Activated naive CD4-positive, alpha-beta T cell treated with anti-CD3 and anti-CD28 coated beads, Interleukin-2, amount 10 ng/mL, durations not matched to agents 7 days and 5 days (primary cell): ENCODE data around the gene FAM98B.
A peak's percentile ranks its signal among the peaks of the same experiment; 100 is the strongest.

ENCODE experiments used
- CTCF ChIA-PET: fragments of 350-600 bp; sonication (Branson Sonifier 250); formaldehyde crosslinking; loops from one replicate; lab custom pipeline; 2021; ENCODE audit warnings: antibody characterized with exemption; lab: Charles Lee
- DNase-seq: peaks from one replicate; pipeline ENCODE4 v3.0.0-alpha.2; 2020
- H3K27ac Mint-ChIP-seq: one replicate; pipeline ENCODE4 v1.8.0; 2021; ENCODE audit warnings: mild to moderate bottlenecking, moderate library complexity, mixed read lengths
- H3K27me3 Mint-ChIP-seq: one replicate; pipeline ENCODE4 v1.8.0; 2021; ENCODE audit warnings: mild to moderate bottlenecking, mixed read lengths
- H3K36me3 Mint-ChIP-seq: one replicate; pipeline ENCODE4 v1.8.0; 2021; ENCODE audit warnings: mixed read lengths
- H3K4me1 Mint-ChIP-seq: one replicate; pipeline ENCODE4 v1.8.0; 2021; ENCODE audit warnings: mixed read lengths
- H3K4me3 Mint-ChIP-seq: one replicate; pipeline ENCODE4 v1.8.0; 2021; ENCODE audit warnings: mild to moderate bottlenecking, moderate library complexity, mixed read lengths
- H3K9me3 Mint-ChIP-seq: one replicate; pipeline ENCODE4 v1.8.0; 2021; ENCODE audit warnings: mixed read lengths

Gene FAM98B

DNA sequence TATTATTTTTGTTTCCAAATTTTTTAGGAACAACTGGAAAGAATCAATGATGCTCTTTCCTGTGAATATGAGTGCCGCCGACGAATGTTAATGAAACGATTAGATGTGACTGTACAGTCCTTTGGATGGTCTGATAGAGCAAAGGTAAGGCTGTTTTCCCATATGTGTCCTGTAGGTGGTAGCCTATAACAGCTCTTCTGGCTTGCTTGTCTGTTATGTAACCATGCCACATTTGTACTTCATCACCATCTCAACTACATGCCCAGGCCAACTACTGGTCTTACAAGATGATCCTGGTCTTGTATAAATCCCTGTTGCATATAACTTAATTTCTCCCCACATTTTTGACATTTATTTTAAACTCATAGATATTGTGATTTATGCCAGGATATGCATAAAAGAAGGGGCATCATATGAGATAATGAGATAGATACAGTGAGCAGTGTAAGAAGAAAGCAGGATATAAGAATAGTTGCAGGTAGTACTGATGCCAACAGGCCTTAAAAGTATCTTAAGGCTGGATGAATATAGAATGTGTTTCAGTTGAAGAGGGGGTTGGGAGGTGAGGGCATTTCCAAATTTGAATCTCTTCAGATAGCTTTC lies 20.3 kb downstream of the FAM98B start:
- Mint-ChIP-seq H3K4me3 (no peak overlapping the region), H3K27me3 (no peaks in the 10 kb centered on the region), H3K4me1 (peaks cover 4% of the 10 kb centered on the region), H3K9me3 (no peaks in the 10 kb centered on the region), H3K27ac (peak overlapping the region; percentile 22), H3K36me3 (peaks cover 28% of the 10 kb centered on the region)
- peak; percentile 45 for DNase-seq
- CTCF ChIA-PET, result interaction anchor here (1.1 to 6.4 kb wide), 9 partner anchors 20 to 254 kb away, joined by 3 to 76 read pairs (median 6); partner anchors contain the start of gene FAM98B

DNA sequence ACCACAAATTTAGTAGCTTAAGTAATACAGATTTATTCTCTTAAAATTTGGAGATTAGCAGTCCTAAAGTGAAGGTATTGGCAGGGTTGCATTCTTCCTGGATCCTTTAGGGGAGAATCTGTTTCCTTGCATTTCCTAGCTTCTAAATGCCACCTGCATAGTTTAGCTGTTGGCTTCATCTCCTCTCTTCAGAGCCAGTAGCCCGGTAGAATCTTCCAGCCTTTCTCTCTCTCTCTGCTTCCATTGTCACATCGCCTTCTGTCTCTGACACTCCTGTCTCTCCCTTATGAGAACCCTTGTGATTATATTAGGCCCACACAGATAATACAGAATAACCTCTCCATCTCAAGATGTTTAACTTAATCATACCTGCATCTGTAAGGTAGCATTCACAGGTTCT lies 21.4 kb downstream of the FAM98B start:
- H3K4me1 Mint-ChIP-seq, result peaks cover 4% of the 10 kb centered on the region
- H3K4me3 Mint-ChIP-seq, result no peak overlapping the region
- no peaks in the 10 kb centered on the region for H3K9me3 Mint-ChIP-seq
- CTCF ChIA-PET, result interaction anchor here (1.0 to 6.4 kb wide), 11 partner anchors 21 to 697 kb away, joined by 3 to 76 read pairs (median 5); partner anchors contain the start of gene FAM98B
- no peak for DNase-seq
- H3K36me3 Mint-ChIP-seq, result peaks cover 30% of the 10 kb centered on the region
- no peaks in the 10 kb centered on the region for H3K27me3 Mint-ChIP-seq
- peak overlapping the region; percentile 4 for H3K27ac Mint-ChIP-seq

DNA sequence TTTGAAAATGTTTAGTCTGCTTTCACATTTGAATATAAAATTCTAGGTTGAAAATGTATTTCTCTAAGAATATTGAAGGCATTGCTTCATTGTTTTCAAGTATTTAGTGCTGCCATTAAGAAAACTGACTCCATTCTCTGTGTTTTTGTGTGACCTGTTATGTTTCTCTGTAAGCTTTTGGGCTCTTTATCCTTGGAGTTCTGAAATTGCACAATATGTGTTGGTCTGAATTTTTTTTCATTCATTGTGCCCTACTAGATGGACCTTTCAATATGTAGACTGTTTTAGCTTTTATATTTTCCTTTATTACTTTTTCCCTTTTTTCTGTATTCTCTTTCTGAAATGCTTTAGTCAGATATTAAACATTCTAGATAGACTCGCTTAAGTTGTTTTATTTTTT lies 22.2 kb downstream of the FAM98B start:
- CTCF ChIA-PET, result interaction anchor here (1.1 to 6.4 kb wide), 5 partner anchors 22 to 222 kb away, joined by 3 to 76 read pairs (median 4); partner anchors contain the start of gene FAM98B
- H3K4me1 Mint-ChIP-seq, result peaks cover 4% of the 10 kb centered on the region
- peak overlapping the region; percentile 57 for H3K27ac Mint-ChIP-seq
- H3K36me3 Mint-ChIP-seq, result peaks cover 30% of the 10 kb centered on the region
- DNase-seq, result no peak
- H3K27me3 Mint-ChIP-seq, result no peaks in the 10 kb centered on the region
- no peak overlapping the region for H3K4me3 Mint-ChIP-seq
- no peaks in the 10 kb centered on the region for H3K9me3 Mint-ChIP-seq

DNA sequence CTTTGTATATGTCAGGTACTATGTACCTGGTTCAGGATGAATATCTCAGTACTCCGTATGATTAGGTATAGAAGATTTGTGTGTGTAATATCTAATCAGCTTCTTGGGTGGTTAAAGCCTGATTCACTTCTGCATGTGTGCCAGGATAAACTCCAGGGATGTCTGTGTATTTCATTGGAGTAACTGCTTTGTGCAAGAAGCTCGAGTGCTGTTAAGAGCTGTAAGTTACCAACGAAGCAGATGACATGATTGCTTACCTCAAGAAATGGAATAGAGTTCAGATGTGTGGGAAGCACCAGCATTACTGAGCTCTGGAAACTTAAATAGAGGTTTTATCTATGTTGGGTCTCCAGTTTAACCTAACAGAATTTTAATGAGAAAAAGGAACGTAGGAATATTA lies 23.7 kb downstream of the FAM98B start:
- peaks cover 44% of the 10 kb centered on the region for H3K36me3 Mint-ChIP-seq
- CTCF ChIA-PET, result interaction anchor here (1.4 to 6.4 kb wide), 5 partner anchors 205 to 230 kb away, joined by 3 to 76 read pairs (median 4); no protein-coding TSS in a partner anchor
- H3K27ac Mint-ChIP-seq, result no peak overlapping the region

DNA sequence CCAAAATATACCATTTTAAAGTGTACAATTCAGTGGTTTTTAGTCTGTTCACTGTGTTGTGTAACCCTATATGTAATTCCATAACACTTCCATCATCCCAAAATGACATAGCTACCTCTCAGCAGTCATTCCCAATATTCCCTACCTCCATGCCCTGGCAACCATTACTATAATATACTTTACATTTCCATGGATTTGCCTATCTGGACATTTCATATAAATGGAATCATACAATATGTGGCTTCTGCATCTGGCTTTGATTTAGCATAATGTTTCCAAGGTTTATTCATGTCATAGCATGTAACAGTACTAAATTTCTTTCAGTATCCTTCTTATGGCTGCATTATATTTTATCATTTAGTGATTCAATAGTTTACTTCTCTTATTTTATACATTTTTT lies 25.3 kb downstream of the FAM98B start:
- Mint-ChIP-seq H3K36me3 (peaks cover 43% of the 10 kb centered on the region), H3K27ac (no peak overlapping the region)

More for the DNA sequence above, 23.7 kb downstream of the FAM98B start:
- no peak for DNase-seq
- Mint-ChIP-seq H3K27me3 (no peaks in the 10 kb centered on the region), H3K4me3 (no peak overlapping the region), H3K9me3 (no peaks in the 10 kb centered on the region), H3K4me1 (peaks cover 10% of the 10 kb centered on the region)

DNA sequence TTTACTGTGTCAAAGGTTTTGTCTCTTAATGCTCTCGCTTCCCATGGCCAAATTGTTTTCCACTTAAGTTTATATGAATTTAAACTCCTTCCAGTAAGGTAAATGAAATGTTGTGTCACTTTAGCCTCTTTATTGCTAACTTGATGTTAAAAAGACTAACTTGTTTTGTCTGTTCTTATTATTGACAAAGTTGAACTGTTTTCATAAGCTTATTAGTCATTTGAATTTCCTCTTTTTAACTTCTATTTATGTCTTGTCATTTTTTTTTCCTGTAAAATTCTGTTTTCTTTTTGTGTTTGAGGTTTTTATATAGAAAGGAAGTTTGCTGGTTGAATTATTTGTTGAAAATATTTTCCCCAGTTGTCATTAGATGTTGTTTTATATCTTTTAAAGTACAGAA lies 25.8 kb downstream of the FAM98B start:
- peaks cover 39% of the 10 kb centered on the region for H3K36me3 Mint-ChIP-seq
- H3K4me3 Mint-ChIP-seq, result no peak overlapping the region
- no peak overlapping the region for H3K27ac Mint-ChIP-seq
- no peaks in the 10 kb centered on the region for H3K27me3 Mint-ChIP-seq
- CTCF ChIA-PET, result interaction anchor here (0.6 to 6.4 kb wide), 2 partner anchors 17 to 211 kb away, joined by 4 to 66 read pairs; no protein-coding TSS in a partner anchor
- H3K4me1 Mint-ChIP-seq, result peaks cover 11% of the 10 kb centered on the region
- no peaks in the 10 kb centered on the region for H3K9me3 Mint-ChIP-seq
- DNase-seq, result no peak

More for the DNA sequence above, 25.3 kb downstream of the FAM98B start:
- Mint-ChIP-seq H3K27me3 (no peaks in the 10 kb centered on the region), H3K4me3 (no peak overlapping the region), H3K9me3 (no peaks in the 10 kb centered on the region), H3K4me1 (peaks cover 13% of the 10 kb centered on the region)
- CTCF ChIA-PET, result interaction anchor here (1.1 to 6.4 kb wide), 3 partner anchors 205 to 219 kb away, joined by 6 to 76 read pairs (median 66); no protein-coding TSS in a partner anchor
- no peak for DNase-seq

DNA sequence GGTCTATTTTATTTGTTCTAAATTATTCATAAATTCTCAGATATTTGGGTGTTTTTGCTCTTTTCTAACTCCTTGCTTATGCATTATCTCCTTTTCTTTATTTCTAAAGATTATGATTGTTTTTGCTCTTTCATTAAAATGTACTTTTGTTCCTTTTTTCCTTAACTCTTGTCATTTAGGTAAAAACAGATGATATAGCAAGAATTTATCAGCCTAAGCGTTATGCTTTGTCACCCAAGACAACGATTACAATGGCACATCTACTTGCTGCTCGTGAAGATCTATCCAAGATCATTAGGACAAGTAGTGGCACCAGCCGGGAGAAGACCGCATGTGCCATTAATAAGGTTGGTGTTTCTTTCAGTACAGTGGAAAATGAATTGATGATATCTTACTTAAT lies 27.2 kb downstream of the FAM98B start:
- CTCF ChIA-PET, result interaction anchor here (2.0 to 2.1 kb wide), 2 partner anchors 209 to 218 kb away, joined by 8 to 10 read pairs; no protein-coding TSS in a partner anchor
- peaks cover 38% of the 10 kb centered on the region for H3K36me3 Mint-ChIP-seq
- no peak overlapping the region for H3K4me3 Mint-ChIP-seq
- no peaks in the 10 kb centered on the region for H3K27me3 Mint-ChIP-seq
- H3K4me1 Mint-ChIP-seq, result peaks cover 15% of the 10 kb centered on the region
- no peak overlapping the region for H3K27ac Mint-ChIP-seq
- no peak for DNase-seq
- no peaks in the 10 kb centered on the region for H3K9me3 Mint-ChIP-seq

DNA sequence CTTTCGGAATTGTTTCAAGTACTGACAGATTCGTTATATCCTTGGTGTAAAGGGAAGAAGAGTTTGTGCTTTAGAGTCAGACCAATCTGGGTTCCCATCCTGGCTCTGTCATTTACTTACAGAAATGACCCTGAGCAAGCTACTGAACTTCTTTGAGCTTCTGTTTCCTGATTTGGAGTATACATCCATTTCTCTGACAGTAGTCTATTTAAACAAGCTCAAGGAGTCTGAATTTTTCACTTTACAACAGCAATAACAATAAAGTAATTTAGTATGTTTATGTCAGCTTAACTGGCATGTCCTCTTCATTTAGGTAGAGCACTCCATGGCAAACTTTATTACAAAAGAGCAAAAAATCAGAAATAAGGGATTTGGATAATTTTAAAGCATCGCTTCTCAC lies 27.8 kb downstream of the FAM98B start:
- Mint-ChIP-seq H3K4me3 (no peak overlapping the region), H3K27ac (peak overlapping the region; percentile 30), H3K4me1 (peaks cover 20% of the 10 kb centered on the region), H3K27me3 (no peaks in the 10 kb centered on the region), H3K9me3 (no peaks in the 10 kb centered on the region), H3K36me3 (peaks cover 34% of the 10 kb centered on the region)
- CTCF ChIA-PET, result interaction anchor here (1.2 to 2.1 kb wide), 3 partner anchors 208 to 217 kb away, joined by 4 to 10 read pairs (median 8); no protein-coding TSS in a partner anchor
- DNase-seq, result no peak

DNA sequence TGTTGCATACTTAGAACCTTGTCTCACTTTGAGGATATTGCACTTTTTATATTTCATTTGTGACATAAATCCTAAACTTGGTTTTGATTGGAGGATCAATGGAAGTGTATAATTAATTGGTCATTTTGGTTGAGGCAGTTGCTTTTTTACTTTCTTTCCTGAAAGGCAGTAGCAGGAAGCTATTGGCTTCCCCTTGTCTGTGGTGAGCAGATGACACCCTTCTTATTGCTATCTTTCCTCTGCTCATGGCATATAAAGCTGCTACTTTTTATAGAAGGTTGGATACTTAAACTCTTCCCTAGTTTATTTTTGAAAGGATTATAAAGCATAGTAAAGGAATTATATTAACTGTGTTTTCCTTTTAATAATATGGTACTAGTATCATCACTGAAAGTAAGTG lies 28.6 kb downstream of the FAM98B start:
- Mint-ChIP-seq H3K27ac (peak overlapping the region; percentile 3), H3K27me3 (no peaks in the 10 kb centered on the region), H3K9me3 (no peaks in the 10 kb centered on the region), H3K4me3 (no peak overlapping the region), H3K4me1 (peaks cover 28% of the 10 kb centered on the region), H3K36me3 (peaks cover 37% of the 10 kb centered on the region)
- CTCF ChIA-PET, result interaction anchor here (1.0 to 2.1 kb wide), 4 partner anchors 81 to 217 kb away, joined by 3 to 10 read pairs (median 6); no protein-coding TSS in a partner anchor
- no peak for DNase-seq

DNA sequence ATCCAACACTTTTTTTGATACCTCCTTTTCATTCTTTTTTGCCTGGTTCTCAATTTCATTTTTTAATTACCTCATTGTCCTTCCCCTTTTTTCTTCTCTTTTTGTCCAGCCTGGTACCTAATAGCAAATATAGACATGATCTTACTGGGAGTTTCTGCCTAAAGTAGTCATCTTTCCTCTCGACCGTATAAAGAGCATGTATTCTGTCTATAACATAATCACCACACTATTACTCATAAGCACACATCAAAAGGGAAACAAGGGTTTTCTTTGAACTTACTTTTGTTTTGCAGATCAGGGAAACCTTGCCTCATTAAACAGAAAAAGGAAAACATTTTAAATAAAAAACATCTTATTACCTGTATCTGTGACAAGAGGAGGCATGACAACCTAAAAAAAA lies 33.0 kb downstream of the FAM98B start:
- peak overlapping the region; percentile 86 for H3K27ac Mint-ChIP-seq
- no peak overlapping the region for H3K4me3 Mint-ChIP-seq
- peaks cover 40% of the 10 kb centered on the region for H3K4me1 Mint-ChIP-seq
- peaks cover 57% of the 10 kb centered on the region for H3K36me3 Mint-ChIP-seq
- H3K9me3 Mint-ChIP-seq, result no peaks in the 10 kb centered on the region
- DNase-seq, result no peak
- CTCF ChIA-PET, result interaction anchor here (1.0 kb wide), 1 partner anchor 77 kb away, joined by 3 read pairs; the partner anchor contains the start of gene RASGRP1
- H3K27me3 Mint-ChIP-seq, result no peaks in the 10 kb centered on the region

DNA sequence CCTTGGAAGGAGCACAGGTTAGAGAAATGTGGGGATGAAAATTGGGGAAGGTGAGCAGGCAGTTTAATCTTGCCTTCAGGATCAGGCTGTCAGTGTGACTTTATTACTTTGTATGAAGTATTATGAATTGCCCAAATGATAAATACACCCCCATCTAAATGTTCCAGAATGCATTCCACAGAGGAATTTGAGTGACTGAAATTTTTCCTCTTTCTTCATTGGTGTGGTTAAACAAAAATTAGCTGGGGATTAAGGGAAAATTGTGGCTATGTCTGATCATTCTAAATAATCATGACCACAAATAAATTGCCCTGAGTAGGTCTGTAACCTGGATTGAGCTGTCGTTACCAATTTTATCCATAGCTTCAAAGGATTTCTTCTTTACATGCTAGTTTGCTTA lies 33.5 kb downstream of the FAM98B start:
- DNase-seq, result no peak
- Mint-ChIP-seq H3K36me3 (peaks cover 58% of the 10 kb centered on the region), H3K4me1 (peaks cover 40% of the 10 kb centered on the region), H3K9me3 (no peaks in the 10 kb centered on the region), H3K27ac (peak overlapping the region; percentile 86), H3K4me3 (no peak overlapping the region), H3K27me3 (no peaks in the 10 kb centered on the region)
- CTCF ChIA-PET, result no interaction called here

DNA sequence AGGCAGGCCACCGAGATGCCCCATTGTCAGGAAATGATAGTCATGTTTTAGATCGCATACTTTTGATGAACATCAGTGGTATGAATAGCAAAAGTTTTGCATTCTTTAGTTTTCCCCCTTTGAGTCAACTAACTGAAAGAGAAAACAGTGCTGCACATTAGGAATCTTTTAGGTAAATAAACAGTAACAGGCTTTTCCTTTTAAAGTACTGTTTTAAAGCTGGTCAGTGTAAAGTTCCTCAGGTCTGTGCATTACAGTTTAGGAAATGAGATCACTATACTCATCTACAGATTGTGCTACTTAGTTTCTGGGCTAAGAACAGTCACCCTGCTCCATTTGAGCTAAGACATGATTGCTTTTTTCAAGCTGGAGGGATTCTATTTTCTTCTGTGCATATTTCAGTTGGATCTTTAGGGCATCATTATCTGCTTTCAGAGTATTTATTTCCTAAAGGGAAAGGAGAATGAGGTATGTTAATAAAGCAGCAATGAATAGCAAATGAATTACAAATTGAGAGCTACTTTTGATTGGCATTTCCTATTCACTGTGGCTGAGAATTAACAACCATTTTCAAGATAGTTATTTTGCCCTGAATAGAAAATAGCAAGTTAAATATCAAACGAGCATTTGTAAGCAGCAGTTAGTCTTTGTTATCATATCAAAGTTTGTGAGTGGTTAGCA lies 36.5 kb downstream of the FAM98B start:
- Mint-ChIP-seq H3K27me3 (no peaks in the 10 kb centered on the region), H3K4me3 (no peak overlapping the region), H3K9me3 (no peaks in the 10 kb centered on the region), H3K4me1 (peaks cover 36% of the 10 kb centered on the region), H3K27ac (peak overlapping the region; percentile 62), H3K36me3 (peaks cover 69% of the 10 kb centered on the region)
- DNase-seq, result no peak
- CTCF ChIA-PET, result interaction anchor here (1.0 to 1.9 kb wide), 6 partner anchors 17 to 209 kb away, joined by 3 to 7 read pairs (median 4); no protein-coding TSS in a partner anchor

DNA sequence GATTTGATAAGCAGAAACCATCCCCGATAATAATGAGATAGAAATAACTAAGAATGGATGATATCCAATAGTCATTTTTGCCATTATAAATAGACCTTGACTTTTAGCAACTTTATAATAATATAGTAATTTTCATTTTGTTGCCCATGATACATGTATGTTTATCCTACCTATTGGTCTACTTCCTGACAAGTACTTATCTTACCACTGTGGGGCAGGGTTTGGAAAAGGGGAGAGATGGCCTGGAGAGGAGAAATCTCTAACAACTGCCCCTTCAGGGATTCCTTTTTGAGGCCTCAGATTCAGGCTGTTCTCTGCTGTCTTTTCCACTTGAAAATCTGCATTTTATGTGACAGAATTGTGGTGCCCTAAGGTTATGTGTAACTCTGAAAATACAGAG lies 42.2 kb downstream of the FAM98B start:
- no peak for DNase-seq
- H3K9me3 Mint-ChIP-seq, result no peaks in the 10 kb centered on the region
- peaks cover 11% of the 10 kb centered on the region for H3K4me1 Mint-ChIP-seq
- H3K36me3 Mint-ChIP-seq, result peaks cover 75% of the 10 kb centered on the region
- H3K27ac Mint-ChIP-seq, result peak overlapping the region; percentile 14
- CTCF ChIA-PET, result interaction anchor here (0.7 kb wide), 1 partner anchor 29 kb away, joined by 3 read pairs; no protein-coding TSS in a partner anchor
- H3K4me3 Mint-ChIP-seq, result no peak overlapping the region
- no peaks in the 10 kb centered on the region for H3K27me3 Mint-ChIP-seq

DNA sequence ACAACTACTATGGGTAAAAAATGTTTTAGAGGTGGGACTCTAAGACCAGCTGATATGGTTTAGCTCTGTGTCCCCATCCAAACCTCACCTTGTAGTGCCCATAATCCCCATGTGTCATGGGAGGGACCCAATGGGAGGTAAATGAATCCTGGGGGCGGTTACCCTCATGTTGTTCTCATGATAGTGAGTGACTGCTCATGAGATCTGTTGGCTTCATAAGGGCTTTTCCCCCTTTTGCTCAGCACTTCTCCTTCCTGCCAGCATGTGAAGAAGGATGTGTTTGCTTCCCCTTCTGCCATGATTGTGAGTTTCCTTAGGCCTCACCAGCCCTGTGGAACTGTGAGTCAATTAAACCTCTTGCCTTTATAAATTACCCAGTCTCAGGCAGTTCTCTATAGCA lies 45.7 kb downstream of the FAM98B start:
- CTCF ChIA-PET, result interaction anchor here (1.3 kb wide), 1 partner anchor 191 kb away, joined by 5 read pairs; no protein-coding TSS in a partner anchor
- no peak for DNase-seq
- H3K9me3 Mint-ChIP-seq, result no peaks in the 10 kb centered on the region
- peak overlapping the region; percentile 66 for H3K27ac Mint-ChIP-seq
- H3K27me3 Mint-ChIP-seq, result no peaks in the 10 kb centered on the region
- peaks cover 85% of the 10 kb centered on the region for H3K36me3 Mint-ChIP-seq
- H3K4me3 Mint-ChIP-seq, result no peak overlapping the region
- H3K4me1 Mint-ChIP-seq, result no peaks in the 10 kb centered on the region
